ENCODE measurements around the gene USP25.

USP25 gene, protein sequence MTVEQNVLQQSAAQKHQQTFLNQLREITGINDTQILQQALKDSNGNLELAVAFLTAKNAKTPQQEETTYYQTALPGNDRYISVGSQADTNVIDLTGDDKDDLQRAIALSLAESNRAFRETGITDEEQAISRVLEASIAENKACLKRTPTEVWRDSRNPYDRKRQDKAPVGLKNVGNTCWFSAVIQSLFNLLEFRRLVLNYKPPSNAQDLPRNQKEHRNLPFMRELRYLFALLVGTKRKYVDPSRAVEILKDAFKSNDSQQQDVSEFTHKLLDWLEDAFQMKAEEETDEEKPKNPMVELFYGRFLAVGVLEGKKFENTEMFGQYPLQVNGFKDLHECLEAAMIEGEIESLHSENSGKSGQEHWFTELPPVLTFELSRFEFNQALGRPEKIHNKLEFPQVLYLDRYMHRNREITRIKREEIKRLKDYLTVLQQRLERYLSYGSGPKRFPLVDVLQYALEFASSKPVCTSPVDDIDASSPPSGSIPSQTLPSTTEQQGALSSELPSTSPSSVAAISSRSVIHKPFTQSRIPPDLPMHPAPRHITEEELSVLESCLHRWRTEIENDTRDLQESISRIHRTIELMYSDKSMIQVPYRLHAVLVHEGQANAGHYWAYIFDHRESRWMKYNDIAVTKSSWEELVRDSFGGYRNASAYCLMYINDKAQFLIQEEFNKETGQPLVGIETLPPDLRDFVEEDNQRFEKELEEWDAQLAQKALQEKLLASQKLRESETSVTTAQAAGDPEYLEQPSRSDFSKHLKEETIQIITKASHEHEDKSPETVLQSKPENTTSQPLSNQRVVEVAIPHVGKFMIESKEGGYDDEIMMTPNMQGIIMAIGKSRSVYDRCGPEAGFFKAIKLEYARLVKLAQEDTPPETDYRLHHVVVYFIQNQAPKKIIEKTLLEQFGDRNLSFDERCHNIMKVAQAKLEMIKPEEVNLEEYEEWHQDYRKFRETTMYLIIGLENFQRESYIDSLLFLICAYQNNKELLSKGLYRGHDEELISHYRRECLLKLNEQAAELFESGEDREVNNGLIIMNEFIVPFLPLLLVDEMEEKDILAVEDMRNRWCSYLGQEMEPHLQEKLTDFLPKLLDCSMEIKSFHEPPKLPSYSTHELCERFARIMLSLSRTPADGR

DNA sequence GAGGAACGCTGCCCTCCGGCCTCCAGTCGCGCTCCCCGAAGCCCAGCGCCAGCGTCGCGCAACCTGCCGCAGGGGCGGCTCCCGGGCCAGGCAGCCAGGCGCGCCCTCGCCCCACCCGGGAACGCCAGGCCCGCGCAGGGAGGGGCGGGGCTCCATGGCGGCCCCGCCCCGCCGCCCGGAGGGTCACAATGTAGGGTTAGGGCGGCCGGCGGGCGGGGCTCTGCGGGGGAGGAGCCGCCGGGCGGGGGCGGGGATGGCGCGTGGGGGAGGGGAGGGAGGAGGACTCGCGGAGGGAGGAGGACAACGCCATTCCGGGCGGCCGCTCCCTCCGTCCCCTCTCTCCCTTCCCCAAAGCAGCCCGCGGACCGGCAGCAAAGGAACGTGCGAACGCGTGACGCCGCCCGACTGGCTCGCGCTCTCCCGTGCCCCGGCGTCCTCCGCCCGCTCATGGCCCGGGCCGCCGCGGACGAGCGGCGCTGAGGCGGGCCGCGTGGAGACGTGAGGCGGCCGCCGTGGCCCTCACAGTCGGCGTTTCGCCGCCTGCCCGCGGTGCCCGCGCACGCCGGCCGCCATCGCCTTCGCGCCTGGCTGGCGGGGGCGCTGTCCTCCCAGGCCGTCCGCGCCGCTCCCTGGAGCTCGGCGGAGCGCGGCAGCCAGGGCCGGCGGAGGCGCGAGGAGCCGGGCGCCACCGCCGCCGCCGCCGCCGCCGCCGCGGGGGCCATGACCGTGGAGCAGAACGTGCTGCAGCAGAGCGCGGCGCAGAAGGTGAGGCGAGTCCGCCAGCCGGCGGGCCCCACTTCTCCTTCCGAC lies at the start of gene USP25:
Gene USP25 (plus strand): TSS at position 309 of the 810 bp plus-strand sequence. CDS start 412 bp downstream, at position 721.
- peak; percentile 98 for DNase-seq (ENCODE audit: low spot score)

DNA sequence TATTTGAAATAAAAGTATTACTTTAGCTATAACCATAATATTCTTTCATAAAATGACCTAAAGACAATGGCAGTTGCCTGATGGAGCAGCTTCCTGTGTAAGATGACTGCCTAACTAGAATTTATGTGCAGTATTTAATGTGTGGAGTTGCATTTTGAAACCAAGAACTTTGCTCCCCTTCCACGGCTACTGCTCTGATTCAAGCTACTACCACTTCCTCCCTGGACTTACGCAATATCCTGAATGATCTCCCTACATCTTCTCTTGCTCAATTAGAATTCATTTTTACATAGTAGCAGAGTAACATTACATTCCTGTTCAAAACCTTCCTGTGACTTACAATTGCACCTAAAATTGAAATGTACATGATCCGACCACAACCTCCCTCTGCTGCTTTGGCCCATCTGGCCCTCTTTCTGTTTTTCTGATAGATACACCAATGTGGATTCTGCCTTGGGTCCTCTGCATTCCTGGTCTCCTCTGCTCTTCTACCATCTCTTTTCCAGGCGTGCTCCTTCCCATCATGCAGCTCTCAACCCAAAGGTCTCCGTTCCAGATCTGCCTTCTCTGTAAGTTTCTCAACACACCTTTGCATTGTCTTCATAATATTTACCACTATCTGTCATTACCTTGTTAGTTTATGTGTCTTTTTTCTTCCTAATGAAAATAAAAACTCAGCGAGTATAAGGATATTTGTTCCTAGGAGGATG lies 47.4 kb upstream of the USP25 start:
- peak; percentile 49 for DNase-seq (ENCODE audit: low spot score)

DNA sequence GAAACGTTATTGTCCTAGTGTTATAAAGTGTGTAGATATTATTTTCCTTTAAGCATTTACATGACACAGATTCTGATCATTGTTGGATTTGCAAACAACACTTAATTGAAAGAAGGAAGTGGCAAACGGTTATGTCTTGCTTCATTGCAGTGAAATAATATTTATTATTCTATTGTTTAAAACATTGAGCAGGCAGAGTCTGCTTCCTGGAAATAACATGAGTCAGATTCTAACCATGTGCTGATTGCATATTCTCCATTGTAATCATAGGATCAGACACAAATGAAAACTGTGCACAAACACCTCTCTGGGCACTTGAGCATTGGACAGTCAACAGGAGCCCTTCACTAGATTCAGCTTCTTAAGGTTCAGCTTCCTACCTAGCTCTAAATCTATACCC lies 46.8 kb upstream of the USP25 start:
- peak; percentile 39 for DNase-seq (ENCODE audit: low spot score)

DNA sequence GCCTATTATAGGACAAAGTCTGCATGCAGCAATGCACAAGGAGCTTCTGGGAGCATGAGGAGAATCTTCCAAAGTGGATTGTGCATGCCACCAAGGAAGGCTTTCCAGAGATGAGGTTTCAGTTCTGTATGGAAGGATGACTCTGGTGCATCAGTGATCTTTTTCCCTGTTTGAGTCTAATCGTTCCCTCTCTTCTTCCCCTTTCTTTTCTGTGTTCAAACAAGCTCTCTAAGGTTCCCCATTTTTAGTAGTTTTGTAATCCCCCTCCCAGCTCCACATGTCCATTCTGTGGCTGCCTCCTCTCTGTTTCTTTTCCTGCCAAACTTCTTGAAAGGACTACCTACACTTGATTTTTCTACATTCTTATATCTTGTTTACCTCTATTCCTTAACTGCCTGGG lies 43.3 kb upstream of the USP25 start:
- DNase-seq (ENCODE audit: low spot score) = no peak

DNA sequence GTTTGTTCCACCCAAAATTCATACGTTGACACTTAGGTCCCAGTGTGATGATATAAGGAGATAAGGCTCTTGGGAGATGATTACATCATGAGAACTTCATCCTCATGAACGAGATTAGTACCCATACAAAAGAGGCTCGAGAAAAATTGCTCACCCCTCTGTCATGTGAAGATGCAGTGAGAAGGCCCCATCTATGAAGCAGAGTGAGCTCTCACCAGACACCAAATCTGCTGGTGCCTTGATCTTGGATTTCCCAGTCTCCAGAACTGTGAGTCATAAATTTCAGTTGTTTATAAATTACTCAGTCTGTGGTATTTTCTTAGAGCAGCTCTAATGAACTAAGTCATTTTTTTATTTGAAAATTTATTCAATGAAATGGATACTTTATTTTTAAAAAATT lies 42.6 kb upstream of the USP25 start:
- DNase-seq (ENCODE audit: low spot score) = no peak

DNA sequence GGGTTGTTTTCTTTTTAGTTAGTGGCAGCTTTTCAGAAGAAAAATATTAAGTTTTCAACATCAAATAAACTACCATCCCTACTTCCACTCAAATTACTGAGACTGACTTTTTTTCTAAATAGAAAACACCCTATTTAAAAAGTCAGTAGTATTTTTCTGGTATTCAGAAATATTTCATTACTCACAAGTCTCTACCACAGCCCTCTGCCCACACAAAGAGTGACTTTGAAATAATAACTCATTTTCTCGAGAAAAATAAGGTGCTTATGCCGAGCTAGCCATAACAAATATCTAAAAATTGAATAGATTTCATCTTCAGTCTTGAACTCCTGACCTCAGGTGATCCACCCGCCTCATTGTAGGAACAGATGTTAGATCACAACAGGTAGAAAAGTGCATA lies 41.8 kb upstream of the USP25 start:
- DNase-seq (ENCODE audit: low spot score) = no peak

DNA sequence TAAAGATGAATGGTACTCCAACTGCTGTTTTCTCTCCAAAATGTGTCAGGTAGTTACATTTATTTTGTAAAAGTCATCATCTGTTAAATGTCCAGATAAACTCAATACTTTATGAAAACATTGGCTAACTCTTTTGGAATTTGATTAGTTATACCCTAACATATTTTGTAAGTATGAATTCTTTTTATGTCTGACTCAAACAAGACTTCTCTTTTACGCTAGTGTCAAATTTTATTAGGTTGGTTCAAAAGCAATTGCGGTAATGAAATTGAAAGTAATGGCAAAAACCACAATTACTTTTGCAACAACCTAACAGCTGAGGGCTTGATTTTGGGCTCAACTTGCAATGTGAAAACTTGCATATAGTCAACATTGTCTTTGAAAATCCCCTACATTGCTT lies 41.0 kb upstream of the USP25 start:
- DNase-seq (ENCODE audit: low spot score) = no peak

DNA sequence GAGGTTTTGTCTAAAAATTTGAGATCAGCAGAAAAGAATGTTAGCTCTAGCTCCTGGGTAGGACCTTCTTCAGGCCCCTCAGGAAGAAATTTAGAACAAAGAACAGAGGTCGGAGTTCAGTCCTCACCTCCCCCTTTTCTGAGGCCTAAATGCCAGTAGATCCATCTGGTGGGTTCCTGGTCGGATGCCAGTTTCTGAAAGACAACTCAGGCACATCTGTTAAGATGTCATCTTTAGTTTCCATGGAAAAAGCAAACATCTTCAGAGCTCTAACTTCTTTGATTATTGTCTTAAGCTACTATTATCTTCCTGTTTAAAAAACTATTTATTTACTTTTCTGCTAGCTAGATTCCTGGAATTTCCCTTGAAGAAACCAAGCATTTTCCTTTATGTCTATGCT lies 37.1 kb upstream of the USP25 start:
- no peak for DNase-seq (ENCODE audit: low spot score)

DNA sequence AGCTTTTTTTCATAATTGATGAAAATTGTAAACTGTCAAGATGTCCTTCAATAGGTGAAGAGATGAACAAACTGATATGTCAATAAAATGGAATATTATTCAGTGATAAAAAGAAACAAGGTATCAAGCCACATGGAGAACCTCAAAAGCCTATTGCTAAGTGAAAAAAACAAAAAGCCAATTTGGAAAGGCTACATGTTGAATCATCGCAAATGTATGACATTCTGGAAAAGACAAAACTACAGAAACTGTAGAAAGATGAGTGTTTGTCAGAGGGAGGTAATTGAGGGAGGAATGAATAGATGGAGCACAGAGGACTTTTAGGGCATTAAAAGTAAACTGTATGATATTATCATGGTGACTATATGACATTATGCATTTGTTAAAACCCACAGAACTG lies 34.5 kb upstream of the USP25 start:
- no peak for DNase-seq (ENCODE audit: low spot score)

DNA sequence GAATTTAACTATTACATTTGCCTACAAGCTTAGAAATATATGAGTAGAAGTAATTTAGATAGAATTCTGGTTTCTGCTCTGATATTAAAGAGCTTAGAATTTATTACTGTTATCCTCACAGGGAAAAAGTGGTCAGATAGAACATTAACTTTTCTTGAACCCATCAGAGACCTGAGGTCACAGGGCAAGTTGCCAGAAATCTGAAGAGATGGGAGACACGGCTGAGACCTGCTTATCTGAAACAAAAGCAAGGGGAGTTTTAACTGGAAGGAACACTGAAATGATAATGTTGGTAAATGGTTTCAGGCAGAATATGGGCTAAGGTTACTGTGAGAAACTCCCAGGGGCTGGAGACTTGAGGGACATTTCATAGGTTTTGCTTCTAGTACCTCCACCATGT lies 28.0 kb upstream of the USP25 start:
- DNase-seq (ENCODE audit: low spot score) = no peak

DNA sequence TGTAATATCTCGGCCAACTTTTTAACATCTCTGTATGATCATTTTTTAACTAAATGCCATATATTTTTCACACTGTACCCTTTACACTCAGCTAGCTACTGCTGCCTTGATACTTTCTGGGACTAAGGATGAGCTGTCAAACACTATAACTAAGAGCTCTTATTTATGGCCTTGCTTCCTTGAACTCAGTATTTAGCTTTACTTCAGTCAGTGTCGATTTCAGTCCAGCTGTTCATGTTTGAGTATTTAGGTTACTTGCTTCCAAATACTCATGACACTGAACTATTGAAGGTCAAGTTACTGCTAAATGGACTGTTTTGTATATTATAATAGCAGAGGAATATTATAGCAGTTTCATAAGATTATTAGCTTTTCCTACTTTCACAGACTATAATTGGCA lies 25.9 kb upstream of the USP25 start:
- DNase-seq (ENCODE audit: low spot score) = no peak

DNA sequence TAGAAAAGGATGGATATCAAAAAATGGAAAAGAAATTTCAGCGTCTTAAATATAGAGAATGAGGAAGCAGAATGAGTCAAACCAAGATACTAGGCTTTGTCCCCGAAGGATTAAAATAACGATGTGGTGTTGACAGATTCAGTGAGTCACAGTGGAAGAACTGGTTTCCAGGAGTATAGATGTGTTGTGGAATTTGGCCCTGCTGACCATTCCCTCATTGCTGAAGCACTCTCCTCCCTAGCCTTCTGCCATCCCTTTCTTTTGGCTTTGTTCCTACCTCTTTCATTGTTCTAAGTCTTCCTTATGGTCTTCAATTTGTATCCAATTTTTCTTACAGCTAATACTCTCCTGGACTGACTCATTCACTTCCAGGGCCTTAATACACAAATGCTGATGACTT lies 23.1 kb upstream of the USP25 start:
- DNase-seq (ENCODE audit: low spot score) = peak; percentile 89

DNA sequence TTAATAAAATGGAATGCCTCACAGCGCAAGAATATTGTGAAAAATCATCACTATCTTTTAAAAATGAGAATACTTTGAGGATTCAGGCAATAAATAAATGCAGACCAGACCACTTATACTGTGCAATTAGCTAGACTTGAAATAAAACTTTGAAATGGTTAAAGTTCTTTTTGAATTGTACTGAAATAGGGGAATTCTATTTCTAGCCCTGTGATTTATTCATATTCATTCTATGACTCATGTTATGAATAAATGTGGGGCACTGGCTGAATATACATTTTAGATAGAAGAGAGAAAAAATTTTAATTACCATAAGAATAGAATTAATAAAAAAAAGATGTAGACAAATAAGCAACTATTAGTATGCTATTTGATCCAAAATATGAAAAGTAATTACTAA lies 16.4 kb upstream of the USP25 start:
- DNase-seq (ENCODE audit: low spot score) = no peak

DNA sequence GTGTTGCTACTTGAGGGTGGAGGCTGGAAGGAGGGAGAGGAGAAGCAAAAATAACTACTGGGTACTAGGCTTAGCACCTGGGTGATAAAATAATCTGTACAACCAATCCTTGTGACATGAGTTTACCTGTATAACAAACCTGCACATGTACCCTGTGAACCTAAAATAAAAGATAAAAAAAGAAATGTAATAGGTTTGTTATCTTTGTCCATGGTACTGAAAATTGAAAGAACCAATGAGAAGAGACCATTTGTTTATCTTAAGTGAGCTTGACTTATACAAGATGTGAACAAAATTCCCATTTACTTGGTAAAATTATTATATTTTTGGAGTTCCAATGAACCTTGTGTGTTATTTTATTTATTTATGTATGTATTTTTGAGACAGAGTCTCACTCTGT lies 11.1 kb upstream of the USP25 start:
- DNase-seq (ENCODE audit: low spot score) = no peak

DNA sequence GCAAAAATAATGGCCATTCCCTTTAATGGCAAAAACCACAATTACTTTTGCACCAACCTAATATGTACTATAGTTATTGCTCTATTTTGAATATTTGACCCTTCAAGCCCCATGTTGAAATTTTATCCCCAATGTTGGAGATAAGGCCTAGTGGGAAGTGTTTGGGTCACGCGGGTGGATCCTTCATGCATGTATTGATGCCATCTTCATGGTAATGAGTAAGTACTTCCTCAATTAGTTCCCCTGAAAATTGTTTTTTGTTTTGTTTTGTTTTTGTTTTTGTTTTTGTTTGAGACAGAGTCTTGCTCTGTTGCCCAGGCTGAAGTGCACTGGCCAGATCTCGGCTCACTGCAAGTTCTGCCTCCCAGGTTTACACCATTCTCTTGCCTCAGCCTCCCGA lies 9.8 kb upstream of the USP25 start:
- no peak for DNase-seq (ENCODE audit: low spot score)

DNA sequence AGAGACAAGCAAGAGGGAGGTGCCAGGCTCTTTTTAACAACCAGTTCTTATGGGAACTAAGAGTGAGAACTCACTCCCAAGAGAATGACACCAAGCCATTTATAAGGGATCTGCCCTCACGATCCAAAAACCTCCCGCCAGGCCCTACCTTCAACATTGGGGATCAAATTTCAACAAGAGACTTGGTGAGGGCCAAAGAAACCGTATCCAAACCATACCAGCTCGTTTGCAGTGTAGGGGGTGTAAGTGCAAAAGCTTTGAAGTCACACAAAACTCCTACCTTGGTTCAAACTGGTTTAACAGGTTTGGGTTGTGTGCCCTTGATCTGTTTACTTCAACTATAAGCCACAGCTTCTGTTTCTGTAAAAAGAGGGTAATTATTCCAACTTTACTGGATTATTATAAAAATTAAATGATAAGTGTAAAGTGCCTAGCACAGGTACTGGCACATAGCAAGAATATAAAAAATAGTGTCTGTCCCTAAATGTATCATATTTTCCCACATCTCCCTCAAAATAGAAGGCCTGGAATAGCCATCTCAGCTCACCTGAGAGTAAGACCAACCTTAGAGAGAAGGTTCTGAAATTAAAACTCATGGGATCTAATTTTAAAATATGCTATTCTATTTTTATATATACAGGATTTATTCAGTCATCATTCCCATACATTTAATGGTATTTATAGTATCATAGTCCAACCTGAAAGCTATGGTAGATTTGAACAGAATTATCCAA lies 7.0 kb upstream of the USP25 start:
- no peak for DNase-seq (ENCODE audit: low spot score)

DNA sequence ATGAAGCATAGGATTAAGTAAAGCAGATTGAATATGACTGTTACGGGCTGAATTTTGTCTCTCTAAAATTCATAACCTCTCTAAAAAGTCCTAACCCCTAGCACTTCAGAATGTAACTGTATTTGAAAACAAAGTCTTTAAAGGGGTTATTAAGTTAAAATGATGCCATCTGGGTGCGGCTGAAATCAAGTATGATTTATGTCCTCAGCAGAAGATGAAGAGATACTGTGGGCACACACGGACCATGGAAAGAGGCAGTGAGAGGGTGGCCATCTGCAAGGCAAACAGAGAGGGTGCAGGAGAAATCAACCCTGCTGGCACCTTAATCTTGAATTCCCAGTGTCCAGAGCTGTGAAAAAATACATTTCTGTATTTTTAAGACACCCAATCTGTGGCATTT lies 3.8 kb upstream of the USP25 start:
- no peak for DNase-seq (ENCODE audit: low spot score)

DNA sequence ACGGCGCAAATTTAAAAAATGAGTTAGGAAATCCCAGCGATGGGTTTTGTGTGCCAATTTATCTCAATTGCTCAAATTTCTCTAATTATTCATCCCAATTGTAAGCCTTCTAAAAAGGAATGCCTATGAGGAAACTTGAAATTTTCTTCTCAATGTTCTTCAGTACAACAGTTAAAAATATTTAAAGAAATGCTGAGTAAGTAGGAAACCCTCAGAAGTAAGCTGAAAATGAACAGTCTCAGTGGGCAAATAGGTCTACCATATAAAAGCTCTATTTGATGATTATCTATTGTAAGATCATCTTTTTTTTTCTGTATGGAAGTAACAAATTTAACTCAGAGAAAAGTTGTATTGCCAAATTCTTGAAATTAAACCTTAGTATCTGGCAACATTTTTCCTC lies 1.7 kb upstream of the USP25 start:
- no peak for DNase-seq (ENCODE audit: low spot score)

DNA sequence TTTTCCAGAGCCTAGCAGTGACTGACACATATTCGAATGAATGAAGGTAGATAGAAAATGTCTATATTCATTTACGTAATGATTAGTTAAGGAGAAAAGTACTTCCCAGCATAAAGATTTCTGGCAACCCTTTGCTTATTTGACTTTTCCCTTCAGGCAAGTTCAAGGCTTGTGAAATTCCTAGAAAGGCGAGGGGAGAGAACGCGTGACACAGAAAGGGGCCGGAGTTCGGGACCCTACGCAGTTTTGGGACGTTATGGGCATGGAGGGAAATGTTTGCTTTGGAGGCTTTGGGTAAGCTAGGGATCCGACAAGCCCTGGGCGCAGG lies 472 bp upstream of the USP25 start:
- no peak for DNase-seq (ENCODE audit: low spot score)

DNA sequence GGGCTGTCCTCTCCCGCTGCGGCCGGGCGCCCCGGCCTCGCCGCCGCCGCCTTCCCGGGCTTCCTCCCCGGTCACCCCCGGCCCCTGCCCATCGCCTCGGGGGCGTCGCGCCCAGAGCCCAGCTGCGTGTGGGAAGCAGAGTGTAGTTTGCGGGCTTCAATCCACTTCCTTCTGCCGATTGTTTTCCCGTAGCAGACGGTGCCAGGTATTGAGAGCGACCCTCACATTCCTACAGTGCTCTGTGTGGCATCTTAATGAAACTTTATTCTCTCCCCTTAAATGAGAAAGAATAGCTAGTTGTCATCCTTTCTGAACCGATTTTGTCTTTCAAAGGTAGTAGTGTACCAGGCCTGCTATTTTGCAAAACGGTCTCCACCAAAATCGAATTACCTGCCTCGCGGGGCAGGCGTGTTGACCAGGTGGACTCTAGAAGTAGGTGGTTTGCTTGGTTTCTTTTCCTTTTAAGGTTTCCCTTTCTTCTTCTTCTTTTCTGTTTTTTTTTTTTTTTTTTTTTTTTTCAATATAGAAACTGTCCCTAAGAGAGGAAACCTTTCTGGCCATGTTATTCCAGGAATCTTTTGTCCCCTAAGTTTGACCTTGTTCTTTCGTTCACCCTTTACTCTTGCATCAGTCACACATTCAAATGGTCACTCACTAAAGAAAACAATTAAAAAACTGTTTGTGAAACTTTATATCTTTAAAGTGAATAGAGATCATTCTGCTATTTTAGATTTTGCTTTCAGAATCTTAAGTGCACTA lies 881 bp downstream of the USP25 start:
- DNase-seq (ENCODE audit: low spot score) = no peak
